HepG2 (cell line): ENCODE results near the gene BORCS5. TPM values are rescaled to one million over a fixed set of nuclear protein-coding genes. Genes with fewer than 3 reads are reported as not detected.

Experiments used
- CHD2 ChIP-seq: IDR thresholded peaks from 2 replicates; pipeline ENCODE4 v1.6.1; 2011; ENCODE audit warnings: low read depth, low read length, improper control_type of control experiment
- FOXA3 ChIP-seq: IDR thresholded peaks from 2 replicates; pipeline ENCODE4 v1.6.1; 2016; ENCODE audit warnings: missing genetic modification reagents, missing compliant biosample characterization
- HHEX ChIP-seq: IDR thresholded peaks from 2 replicates; pipeline ENCODE4 v1.6.1; 2016; ENCODE audit warnings: control low read depth
- HNRNPH1 ChIP-seq: fragments of 200-400 bp; formaldehyde crosslinking; optimal IDR thresholded peaks from 2 replicates; pipeline ENCODE3; 2017; ENCODE audit warnings: mild to moderate bottlenecking, low read depth, low read length
- RCOR2 ChIP-seq: IDR thresholded peaks from 2 replicates; pipeline ENCODE4 v1.6.1; 2016; ENCODE audit warnings: missing biosample characterization, missing genetic modification reagents
- SRSF1 ChIP-seq: fragments of 200-400 bp; formaldehyde crosslinking; optimal IDR thresholded peaks from 2 replicates; pipeline ENCODE3; 2017; ENCODE audit warnings: mild to moderate bottlenecking, low read depth, low read length, moderate library complexity
- TERF1 ChIP-seq: sonication (generic); formaldehyde crosslinking; IDR thresholded peaks from 2 replicates; pipeline ENCODE4 v1.8.0; 2022; ENCODE audit warnings: mild to moderate bottlenecking, missing genetic modification reagents, moderate library complexity
- YEATS4 ChIP-seq: sonication (generic); formaldehyde crosslinking; IDR thresholded peaks from 2 replicates; pipeline ENCODE4 v1.4.0; 2020; ENCODE audit warnings: missing genetic modification reagents, borderline replicate concordance
- YY1 ChIP-seq: IDR thresholded peaks from 2 replicates; pipeline ENCODE4 v1.6.1; 2011; ENCODE audit warnings: low read length, low read depth, moderate library complexity, mild to moderate bottlenecking; ENCODE audit not compliant: insufficient read depth, insufficient replicate concordance
- ZNF256 ChIP-seq: sonication (generic); formaldehyde crosslinking; conservative IDR thresholded peaks from 2 replicates; pipeline ENCODE4 v1.4.0; 2020; ENCODE audit warnings: missing genetic modification reagents
- ZNF512 ChIP-seq: sonication (generic); formaldehyde crosslinking; IDR thresholded peaks from 2 replicates; pipeline ENCODE4 v1.4.0; 2020; ENCODE audit warnings: mild to moderate bottlenecking, missing genetic modification reagents
- ZNF569 ChIP-seq: sonication (generic); formaldehyde crosslinking; IDR thresholded peaks from 2 replicates; pipeline ENCODE4 v1.5.0; 2020; ENCODE audit warnings: mild to moderate bottlenecking, missing genetic modification reagents, moderate library complexity, borderline replicate concordance
- ZNF572 ChIP-seq: sonication (generic); formaldehyde crosslinking; IDR thresholded peaks from 2 replicates; pipeline ENCODE4 v1.5.1; 2020; ENCODE audit warnings: mild to moderate bottlenecking, missing genetic modification reagents
- ZNF710 ChIP-seq: sonication (generic); formaldehyde crosslinking; IDR thresholded peaks from 2 replicates; pipeline ENCODE4 v1.5.0; 2020; ENCODE audit warnings: mild to moderate bottlenecking, missing genetic modification reagents, borderline replicate concordance
- polyA plus RNA-seq, 8 experiments: library from polyadenylated mRNA; depleted of rRNA in 3 of 8; stranded (reverse) in 7 of 8; unstranded in 1 of 8; fragments of >200 nt; fragmentation: Illumina TruSeq in 4 of 8; extraction: Trizol in 4 of 8; gene quantifications; 2 replicates each; pipeline versions ENCODE4 v1.2.1 to v1.2.3, GENCODE V29; 2011 to 2016; ENCODE audit warnings: low read depth in 4 of 8, missing spikeins in 1 of 8, mixed read lengths in 1 of 8; ENCODE audit not compliant: insufficient read depth in 1 of 8
- total RNA-seq, 5 experiments: library from RNA; depleted of rRNA; stranded (reverse); fragments of >200 nt; fragmentation: Illumina TruSeq; extraction: Trizol; gene quantifications; 2 replicates each; pipeline ENCODE4 v1.2.3, GENCODE V29; 2016; ENCODE audit warnings: low read depth in 1 of 5
- TF ChIP-seq, protein P1 (sequence below): sonication (generic); formaldehyde crosslinking; IDR thresholded peaks from 2 replicates; pipeline ENCODE4 v1.4.0; 2020; ENCODE audit warnings: missing genetic modification reagents

BORCS5 gene
- total and polyA plus RNA-seq, 2 of the 13 experiments (the other 11 are each of a cell fraction or from before 2014, with no cell fraction given), result 3.9 to 4.7 TPM

DNA sequence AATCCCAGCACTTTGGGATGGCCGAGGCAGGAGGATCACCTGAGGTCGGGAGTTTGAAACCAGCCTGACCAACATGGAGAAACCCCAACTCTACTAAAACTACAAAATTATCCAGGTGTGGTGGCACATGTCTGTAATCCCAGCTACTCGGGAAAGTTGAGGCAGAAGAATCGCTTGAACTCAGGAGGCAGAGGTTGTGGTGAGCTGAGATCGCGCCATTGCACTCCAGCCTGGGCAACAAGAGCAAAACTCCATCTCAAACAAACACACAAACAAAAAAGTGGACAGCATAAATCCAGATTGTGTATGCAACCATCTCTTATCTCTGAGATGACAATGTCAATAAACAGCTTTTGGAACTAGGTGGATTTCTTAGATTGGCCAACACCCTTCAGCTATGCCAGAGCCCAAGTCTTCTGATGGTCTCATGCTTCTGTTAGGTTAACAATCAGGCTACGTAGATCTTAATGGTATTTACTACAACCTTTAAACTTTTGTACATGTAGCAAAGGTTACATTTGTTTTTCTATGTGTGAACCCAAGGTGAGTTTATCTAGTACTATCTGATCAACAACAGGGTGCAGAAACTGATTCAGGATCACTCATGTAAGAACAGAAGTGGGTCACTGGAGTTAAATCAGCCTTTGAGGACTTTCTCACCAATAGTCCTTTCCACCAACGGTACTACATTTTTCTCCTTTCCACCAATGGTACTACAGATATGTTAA, 132.1 kb downstream of the BORCS5 start (continued):
- TF ChIP-seq TERF1 (CRISPR knock-in tag) (no peak), ZNF569 (no peak), ZNF256 (CRISPR knock-in tag) (no peak), ZNF710 (CRISPR knock-in tag) (no peak), ZNF572 (no peak), HHEX (CRISPR knock-in tag) (0 out of 2 replicates have a peak, but pooled peaks have one; percentile 25), RCOR2 (peak; percentile 59; the same call in 1 of the 2 replicates), FOXA3 (CRISPR knock-in tag) (peak; percentile 84), CHD2 (no peak), YY1 (no peak), ZNF512 (CRISPR knock-in tag) (no peak), HNRNPH1 (no peak), YEATS4 (CRISPR knock-in tag) (no peak), SRSF1 (no peak)
- TF ChIP-seq, protein P1, sequence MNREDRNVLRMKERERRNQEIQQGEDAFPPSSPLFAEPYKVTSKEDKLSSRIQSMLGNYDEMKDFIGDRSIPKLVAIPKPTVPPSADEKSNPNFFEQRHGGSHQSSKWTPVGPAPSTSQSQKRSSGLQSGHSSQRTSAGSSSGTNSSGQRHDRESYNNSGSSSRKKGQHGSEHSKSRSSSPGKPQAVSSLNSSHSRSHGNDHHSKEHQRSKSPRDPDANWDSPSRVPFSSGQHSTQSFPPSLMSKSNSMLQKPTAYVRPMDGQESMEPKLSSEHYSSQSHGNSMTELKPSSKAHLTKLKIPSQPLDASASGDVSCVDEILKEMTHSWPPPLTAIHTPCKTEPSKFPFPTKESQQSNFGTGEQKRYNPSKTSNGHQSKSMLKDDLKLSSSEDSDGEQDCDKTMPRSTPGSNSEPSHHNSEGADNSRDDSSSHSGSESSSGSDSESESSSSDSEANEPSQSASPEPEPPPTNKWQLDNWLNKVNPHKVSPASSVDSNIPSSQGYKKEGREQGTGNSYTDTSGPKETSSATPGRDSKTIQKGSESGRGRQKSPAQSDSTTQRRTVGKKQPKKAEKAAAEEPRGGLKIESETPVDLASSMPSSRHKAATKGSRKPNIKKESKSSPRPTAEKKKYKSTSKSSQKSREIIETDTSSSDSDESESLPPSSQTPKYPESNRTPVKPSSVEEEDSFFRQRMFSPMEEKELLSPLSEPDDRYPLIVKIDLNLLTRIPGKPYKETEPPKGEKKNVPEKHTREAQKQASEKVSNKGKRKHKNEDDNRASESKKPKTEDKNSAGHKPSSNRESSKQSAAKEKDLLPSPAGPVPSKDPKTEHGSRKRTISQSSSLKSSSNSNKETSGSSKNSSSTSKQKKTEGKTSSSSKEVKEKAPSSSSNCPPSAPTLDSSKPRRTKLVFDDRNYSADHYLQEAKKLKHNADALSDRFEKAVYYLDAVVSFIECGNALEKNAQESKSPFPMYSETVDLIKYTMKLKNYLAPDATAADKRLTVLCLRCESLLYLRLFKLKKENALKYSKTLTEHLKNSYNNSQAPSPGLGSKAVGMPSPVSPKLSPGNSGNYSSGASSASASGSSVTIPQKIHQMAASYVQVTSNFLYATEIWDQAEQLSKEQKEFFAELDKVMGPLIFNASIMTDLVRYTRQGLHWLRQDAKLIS (CRISPR knock-in tag), result no peak
